GM21367 (cell line): ENCODE measurements around the gene ARHGAP26.

Experiments
- ATAC-seq: cut with Tn5 transposase; IDR thresholded peaks from one replicate; pipeline ENCODE4 v1.9.1; 2021; ENCODE audit not compliant: unreplicated experiment

Gene ARHGAP26

DNA sequence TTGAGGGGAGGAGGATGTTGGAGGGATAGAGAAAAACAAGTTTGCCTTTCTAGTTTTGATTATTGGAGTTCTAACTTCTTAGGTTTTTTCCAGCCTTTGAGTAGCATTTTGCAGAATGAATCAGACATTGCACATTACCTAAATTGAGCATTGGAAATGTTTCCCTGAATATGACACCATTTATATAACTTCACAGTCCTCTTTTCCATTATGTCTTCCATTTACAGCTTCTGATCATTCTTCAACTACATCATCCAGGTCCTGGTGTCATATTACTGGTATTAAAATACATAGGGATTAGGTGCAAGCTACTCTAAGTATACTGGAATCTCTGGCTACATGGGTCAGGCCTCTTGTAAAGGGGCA lies 286.1 kb downstream of the ARHGAP26 start:
- no peak for ATAC-seq

DNA sequence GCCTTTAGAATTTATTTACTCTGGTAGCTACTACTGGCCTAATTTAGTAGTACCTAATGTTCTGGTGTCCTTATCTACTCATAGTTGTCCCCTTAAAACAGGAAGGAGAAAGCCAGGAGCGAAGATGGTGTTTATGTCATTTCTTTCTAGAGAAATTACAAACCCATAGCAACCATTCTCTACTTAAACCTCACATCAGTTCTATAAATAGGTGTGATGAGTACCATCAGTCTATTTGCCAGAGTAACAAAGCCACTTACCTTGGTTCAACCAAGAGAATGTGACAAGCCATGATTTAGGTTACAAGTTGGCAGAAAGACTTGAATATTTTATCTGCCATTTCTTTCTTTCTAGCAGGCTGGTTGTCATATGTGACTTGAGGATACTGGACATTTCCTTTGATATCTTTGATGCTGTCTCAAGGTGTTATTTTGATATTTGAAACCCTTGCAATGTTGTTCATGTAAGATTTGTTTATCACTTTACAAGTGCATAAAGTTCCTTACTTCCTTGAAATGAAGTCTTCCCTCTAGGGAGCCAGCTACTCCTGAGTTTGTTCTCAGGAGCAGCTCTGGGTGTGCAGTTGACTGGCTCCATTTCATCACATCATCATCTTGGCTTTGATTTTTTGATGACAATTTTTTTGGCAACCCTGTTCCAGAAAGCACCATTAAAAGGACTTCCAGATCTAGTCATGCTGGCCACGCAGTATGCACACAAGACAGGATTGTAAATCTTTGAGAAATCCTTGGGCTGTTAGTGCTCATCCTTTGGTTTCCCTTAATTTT lies 286.8 kb downstream of the ARHGAP26 start:
- ATAC-seq, result no peak

DNA sequence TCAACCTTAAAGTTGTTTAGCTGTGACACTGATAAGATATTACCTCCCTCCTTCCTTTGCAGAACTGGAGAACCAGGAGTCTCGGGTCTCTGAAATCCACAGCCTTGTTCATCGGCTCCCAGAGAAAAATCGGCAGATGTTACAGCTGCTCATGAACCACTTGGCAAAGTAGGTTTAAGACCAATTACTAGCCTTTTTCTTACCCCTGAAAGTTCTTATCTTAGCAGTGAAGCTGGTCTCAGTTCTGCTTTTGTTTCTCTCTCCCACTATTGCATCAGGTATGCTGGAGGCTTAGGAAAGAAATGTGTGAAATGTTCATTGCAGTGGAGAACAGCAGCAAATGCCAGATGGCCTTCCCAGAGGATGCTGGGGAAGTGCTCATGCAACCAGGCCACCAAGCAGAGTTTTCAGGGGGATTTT lies 287.4 kb downstream of the ARHGAP26 start:
- peak; percentile 57 for ATAC-seq

DNA sequence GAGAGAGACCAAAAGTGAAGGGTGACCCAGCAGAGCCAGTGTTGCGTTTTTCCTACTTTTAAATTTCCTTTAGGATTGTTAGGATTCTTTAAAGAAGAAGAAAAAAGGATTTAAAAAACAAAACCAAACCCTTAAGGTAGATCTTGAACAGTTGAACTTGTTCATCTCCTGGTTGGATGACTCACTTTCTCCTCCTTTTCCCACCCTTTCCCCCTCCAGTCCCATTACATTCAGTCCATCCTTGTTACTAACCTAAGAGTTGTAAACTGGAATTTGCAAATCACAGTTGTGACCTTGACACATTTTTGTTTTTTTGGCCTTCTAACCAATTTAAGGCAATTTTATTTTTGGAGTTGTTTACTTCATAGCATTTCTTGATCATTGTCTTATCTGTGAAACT lies 289.2 kb downstream of the ARHGAP26 start:
- no peak for ATAC-seq

DNA sequence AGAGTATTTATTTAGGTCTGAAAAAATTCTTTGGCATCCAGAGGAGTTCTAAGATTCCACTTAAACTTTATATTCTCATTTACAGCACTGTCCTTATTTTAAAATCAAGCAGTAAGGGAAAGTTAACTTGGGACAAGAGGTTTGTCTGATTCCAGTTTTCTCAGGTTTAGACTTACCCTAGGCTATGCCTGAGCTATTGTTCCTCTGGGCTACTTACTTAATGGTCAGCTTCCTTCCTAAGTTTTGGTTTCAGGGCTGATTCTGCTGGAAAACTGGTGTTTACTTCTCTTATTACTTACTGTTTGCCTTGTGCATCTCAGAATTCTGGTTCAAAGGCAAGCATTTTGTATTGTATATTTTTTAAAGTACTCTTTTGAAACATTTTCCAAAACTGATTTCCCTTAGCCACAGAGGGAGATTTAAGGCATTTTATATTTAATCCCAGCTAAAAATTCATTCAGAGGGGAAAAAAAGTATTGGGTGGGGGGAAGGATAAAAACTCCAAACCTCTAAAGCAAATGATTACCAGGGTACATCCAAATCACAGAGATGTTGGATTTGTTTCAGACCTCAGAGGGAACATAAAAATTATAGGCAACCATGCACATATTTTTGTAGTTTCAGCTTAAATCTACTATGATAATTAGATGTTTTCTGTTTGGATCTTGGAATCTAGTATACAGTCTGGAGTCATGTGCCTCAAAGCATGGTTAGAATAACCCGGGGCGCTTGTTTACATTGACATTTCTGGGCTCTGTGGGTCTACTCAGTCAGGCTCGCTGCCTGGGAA lies 290.0 kb downstream of the ARHGAP26 start:
- no peak for ATAC-seq

DNA sequence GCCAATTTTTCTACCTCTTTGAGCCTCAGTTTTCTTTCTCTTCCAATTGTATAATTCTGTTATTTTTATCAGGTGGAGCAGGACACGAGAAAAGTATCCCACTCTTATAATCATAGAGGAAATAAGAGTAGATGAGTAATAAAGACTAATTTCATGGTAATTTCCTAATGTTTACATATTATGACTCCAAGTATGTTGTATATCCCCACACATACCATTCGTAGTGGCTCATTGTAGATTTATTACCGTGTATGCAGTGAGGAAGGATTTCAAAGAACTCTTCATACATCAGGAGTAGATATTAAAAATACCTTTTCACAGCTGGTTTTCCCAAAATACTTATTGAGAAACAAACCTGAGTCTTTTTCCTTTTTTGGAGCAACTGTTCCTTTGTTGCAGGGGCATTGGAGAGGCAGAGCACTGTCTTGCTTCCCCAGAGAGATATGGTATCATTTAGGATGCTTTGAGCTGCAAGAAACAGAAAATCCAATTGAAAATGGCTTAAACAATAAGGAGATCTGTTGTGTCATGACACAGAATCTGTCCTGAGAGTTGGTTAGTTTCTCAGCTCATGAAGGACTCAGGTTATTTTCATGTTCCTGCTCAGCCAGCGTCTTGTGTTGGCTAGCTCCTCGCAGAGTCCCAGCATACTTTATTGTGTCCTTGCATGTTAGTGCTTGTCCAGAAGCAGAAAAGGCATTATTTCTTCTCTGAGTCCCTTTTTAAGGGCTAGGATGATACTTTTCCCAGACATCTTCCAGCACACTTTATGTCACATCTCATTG lies 291.2 kb downstream of the ARHGAP26 start:
- no peak for ATAC-seq

DNA sequence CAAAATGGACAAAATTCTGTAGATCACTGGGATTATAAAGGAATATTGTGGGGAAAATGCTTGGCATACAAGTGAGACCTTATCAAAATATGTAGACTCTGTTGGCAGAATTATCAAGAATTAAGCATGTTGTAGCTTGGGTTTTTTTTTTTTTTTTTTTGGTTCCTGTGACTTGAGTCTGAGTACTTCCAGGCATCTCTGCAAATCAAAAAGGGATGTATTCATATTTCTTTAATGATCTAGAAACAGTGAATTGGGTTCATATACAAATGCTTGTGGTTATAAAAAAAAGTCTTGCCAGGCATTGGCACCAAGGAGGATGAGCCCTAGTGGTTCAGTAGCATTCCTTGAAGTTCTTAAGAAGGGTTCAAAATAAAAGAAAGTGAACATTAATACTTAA lies 292.2 kb downstream of the ARHGAP26 start:
- ATAC-seq, result no peak

DNA sequence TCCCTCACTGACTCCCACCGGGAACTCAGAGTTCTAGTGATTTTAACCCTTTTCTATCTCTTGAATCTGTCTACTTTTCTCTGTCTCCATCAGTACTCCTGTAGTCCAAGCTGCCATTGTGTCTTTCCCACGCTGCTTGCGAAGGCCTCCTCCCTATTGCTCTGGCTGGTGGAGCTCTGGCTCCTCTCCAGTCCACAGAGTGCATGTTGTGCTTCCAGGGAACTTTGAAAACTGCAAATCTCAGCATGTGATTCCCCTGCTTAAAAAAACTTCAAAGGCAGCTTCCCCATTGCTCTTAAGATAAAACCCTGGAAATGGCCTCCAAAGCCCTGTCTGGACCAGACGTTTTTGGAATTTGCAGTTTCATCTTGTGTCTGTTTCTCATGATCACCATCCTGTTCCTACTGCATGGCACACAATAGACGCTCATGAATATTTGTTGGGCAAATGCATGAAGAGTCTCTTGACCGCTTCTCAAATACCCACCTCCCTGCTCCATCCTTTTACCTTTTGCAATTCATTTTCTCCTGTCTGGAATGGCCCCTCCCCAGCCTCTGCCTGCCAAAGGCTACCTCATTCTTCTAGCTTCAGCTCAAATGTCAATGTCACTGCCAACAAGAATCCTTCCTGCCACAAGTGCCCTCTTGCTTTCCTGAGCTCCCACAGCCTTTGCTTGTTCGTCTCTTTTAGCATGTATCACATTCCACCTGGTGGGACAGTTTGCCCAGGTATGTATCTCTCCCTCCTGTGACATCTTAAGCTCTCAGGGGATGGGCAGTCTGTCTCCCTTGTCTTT lies 293.2 kb downstream of the ARHGAP26 start:
- no peak for ATAC-seq

DNA sequence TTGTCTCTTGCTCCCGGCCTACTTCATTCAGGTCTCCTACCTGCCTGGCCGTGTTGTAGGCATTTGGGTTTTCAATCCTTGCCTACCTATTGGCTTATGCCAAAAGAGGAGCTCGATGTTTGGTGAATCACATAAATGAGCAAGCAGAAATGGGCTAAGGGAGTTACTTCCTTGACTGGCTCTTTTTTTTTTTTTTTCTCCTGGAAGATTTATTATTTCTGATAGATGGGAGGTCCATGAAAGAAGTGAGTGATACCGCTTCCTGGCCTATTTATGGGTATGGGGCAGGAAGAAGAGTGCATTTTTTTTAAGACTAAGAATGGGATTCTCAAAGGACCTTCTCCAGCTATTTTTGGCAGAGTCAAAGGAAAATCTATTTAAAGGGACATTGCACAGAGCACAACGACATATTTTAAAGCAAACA lies 294.1 kb downstream of the ARHGAP26 start:
- no peak for ATAC-seq

DNA sequence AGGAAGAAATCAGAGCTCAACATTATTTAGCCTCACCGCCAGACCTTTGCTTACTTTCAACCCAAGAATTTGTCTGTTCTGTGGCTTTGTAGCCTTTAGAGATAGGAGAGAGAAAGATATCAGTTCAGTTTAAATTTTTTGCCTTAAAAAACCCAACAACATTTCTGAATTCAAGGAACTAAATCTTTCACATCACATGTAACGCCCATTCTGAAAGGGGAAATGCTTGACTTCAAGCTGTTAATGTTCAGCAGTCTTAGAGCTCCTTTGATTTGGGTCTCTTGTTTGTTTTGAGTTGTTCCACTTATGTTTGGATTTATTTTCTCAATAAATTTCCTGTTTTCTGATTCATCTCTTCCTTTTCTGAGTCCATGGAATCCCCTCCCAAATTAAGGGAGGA lies 294.5 kb downstream of the ARHGAP26 start:
- no peak for ATAC-seq

DNA sequence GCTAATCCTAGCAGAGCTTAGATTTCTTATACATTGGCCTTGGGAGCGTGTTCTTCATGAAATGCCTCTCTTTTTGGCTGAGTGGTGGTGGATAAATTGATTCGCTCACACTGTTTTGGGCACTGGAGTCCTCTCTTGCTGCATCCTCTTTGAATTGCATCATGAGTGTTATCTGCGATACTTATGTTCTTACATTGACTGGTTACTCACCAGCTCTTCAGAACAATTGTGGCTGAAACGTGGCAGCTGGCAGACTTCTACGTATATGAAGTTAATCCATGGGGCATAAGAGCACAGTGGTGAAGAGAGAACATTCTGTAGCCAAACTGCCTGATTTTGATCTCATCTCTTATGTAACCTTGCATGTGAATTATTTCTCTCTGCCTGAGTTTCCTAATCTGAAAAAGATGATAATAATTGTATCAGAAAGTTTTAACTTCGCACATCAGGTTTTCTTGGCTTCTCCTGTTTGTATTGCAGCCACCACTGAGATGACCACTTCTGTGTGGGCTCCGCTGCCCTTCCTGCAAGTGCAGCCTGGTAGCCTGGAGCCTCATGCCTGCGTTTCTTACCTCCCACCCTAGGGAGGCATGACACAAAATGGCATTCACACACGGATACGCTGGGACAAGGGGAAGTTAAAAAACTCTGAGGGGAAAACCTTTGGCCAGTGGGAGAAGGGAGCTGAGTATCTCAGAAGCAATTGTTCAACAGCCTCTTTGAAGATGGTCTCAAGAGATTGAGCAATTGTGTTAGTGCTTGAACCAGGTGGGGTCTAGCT lies 295.2 kb downstream of the ARHGAP26 start:
- no peak for ATAC-seq

DNA sequence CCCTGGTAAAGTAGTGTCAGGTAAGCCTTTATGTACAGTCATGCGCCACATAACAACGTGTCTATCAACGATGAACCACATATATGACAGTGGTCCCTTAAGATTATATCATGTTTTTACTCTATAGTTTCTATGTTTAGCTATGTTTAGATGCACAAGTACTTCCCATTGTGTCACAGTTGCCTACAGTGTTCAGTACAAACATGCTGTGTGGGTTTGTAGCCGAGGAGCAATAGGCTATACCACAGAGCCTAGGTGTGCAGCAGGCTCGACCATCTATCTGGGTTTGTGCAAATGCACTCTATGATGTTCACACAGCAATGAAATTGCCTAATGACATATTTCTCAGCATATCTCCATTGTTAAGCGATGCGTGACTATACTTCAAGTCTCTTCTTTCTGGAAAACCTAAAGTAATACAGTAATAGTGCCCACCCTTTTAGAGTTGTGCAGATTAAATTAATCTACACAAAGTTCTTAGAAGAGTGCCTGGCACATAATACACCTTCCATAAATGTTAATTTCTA lies 295.9 kb downstream of the ARHGAP26 start:
- ATAC-seq, result no peak

DNA sequence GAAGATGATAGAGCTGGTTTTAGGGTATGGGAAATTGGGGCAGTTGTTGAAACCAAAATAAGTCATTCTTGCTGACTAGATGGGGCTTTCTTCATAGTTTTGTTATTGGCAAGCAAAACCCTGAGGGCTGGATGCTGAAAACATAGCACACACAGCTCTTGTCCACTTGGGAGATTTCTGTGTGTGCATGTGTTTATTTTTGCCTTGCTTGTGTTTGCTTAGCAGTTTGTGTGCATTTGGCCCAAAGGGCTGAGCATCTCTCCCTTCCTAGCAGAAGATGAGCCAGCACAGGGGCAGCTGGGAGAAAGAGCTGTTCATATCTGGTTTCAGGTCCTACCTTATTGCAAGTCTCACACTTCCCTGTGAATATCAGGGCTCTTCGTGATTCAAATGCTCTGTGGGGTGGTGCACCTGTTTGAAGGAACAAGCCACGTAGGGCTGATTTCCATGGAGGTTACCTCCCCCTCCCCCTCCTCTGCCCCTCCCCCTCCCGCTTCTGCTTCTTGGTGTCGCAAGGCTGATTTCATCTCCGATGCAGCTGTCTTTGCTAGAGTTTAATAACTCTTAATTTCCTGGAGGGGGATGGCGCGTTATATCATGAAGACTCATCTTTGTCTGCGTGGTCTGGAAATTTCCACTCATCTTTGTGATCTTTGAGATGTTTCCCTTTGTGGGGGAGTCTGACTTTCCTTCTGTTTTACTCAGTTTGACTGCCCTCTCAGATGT lies 296.5 kb downstream of the ARHGAP26 start:
- no peak for ATAC-seq

DNA sequence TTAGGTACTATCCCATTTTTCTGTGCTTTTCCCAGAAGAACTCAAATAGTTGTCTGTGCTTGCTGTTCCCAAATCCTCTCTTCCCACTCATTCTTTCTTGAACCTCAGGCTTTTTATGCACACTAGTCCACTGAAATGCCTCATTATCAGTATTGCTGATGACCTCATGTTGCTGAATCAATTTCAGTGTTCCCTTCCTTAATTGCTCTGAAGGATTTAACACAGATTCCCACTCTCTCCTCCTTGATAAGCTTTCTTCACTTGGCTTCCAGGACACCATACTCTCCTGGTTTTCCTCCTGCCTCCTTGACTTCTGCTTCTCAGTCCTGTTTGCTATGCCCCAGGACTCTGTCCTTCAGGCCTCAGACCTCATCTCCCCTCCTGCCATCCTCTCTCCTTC lies 298.5 kb downstream of the ARHGAP26 start:
- no peak for ATAC-seq

DNA sequence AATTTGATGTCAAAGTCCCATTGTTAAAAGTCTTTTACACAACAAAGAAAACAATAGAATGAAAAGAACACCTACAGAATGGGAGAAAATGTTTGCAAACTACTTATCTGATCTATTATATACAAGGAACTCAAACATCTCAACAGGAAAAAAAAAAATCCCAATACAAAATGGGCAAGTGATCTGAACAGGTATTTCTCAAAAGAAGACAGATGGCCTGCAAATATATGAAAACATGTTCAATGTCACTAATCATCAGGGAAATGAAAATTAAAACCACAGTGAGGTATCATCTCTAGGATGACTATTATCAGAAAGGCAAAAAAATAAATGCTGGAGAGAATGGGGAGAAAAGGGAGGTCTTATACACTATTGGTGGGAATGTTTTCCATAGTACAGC lies 301.8 kb downstream of the ARHGAP26 start:
- no peak for ATAC-seq

DNA sequence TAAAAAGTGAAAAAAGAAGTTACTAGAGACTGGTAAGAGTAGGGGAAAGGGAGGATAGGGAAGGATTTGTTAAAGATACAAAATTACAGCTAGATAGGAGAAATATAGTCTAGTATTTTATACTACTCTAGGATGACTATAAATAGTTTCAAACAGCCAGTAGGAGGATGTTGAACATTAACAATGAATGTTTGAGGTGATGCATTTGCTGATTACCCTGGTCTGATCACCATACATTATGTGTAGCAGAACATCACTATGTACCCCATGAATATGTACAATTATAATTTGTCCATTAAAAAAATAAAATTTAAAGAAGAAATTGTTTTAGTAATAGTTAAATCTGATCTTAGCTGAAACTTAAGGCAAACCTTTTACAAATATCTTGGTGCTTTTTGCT lies 302.6 kb downstream of the ARHGAP26 start:
- ATAC-seq, result no peak

DNA sequence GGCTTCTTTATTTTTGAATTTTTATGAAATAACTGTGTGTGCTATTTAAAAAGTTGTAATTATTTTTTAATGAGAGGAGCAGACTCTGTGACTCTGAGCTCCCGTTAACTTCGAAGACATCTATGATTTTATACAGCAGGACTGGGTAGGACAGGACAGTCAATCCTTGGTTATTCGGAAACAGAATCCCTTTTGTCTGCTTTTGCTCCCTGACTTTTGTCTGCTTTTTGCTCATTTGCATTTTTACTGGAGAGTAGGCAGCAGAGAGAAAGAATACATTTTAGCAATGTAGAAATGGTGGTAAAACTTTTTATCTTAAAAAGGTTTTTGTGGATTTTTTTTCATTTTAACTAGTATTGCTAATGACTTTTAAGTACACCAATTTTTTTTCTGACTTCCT lies 303.6 kb downstream of the ARHGAP26 start:
- no peak for ATAC-seq

DNA sequence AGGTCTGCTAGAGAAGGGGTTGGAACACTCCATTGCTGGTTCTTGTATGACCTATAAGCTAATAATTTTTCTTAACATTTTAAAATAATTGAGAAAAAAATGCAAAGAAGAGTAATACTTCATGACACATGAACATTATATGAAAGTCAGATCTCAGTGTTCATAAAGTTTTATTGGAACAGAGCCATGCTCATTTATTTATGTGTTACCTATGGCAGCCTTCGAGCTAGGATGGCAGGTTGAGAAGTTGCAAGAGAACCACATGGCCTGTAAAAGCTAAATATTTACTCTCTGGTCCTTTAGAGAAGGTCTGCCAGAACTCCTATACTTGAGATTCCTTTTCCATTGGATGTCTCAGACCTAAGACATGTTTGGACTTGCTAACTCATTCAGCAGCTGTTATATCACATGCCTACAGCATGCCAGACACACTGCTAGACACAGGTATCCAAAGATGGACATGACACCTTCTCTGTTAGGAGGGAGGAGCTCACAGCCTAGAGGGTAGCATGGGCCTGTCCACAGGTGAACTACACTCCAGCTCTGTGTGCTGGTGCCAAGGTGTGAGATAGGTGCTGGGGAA lies 304.3 kb downstream of the ARHGAP26 start:
- no peak for ATAC-seq

DNA sequence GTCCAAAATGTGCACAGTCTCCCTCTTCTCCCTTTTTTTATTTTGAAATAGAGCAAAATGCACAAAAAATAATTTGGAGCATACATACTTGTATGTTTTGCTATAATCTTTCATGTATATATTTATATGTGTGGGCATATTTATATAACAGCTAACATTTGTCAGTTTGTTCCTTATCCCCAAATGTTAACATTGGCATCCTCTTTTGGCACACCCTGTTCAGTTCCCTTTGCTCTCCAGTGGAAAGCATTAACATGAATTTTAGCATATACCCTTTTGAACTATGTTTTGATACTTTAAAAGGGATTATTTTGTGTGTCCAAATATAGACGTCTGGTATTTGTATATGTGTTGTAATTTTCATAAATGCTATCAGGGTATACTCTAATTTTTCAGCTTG lies 306.2 kb downstream of the ARHGAP26 start:
- no peak for ATAC-seq
